ENCODE measurements around the gene NSMF. TPM values are rescaled to one million over a fixed set of nuclear protein-coding genes. Genes with fewer than 3 reads are reported as not detected.

The NSMF gene
- total and polyA plus RNA-seq, 2 donors (not counting 3 experiments of a cell fraction or from before 2014, with no cell fraction given) = 43.3 to 53.7 TPM

- POLR2A ChIA-PET = no interaction called here
- no TSS peak for BruUV-seq (replicated peaks)
- TF ChIP-seq CTCF (IDR thresholded peaks at IDR 0.05; ENCODE audit: extremely low read depth in 1 of 2, insufficient read depth in 1 of 2, low read depth in 1 of 2, low read length in 2 of 2) (no peak), JUN (IDR thresholded peaks at IDR 0.05; ENCODE audit: borderline replicate concordance, insufficient read depth, insufficient read length, low read depth) (no peak), FOS (IDR thresholded peaks at IDR 0.05; ENCODE audit: borderline replicate concordance, insufficient read depth, low read length) (no peak), GATA2 (IDR thresholded peaks at IDR 0.05; ENCODE audit: insufficient read depth, insufficient read length, low read depth, low read length) (no peak), POLR2A (IDR thresholded peaks at IDR 0.05; ENCODE audit: low read depth, low read length) (no peak)
Measured at GRCh38 chr9:137397675-137398423, 61.3 kb downstream of the NSMF start.

More at GRCh38 chr9:137397675-137398423, 61.3 kb downstream of the NSMF start:
- Histone ChIP-seq H3K9me1 (replicated peaks; ENCODE audit: control insufficient read depth, extremely low read depth, insufficient read depth, low read length) (no peaks in the 10 kb centered on the region), H3K4me2 (ENCODE audit: insufficient read depth, low read length) (no peak overlapping the region), H3K9me3 (replicated peaks; ENCODE audit: control insufficient read depth, insufficient read depth, low read length) (no peaks in the 10 kb centered on the region), H3K9ac (replicated peaks; ENCODE audit: extremely low read depth, insufficient read depth, low read length) (no peak overlapping the region), H3K27me3 (ENCODE audit: control insufficient read depth in 2 of 2, insufficient read depth in 2 of 2, low read length in 2 of 2) (no peaks in the 10 kb centered on the region), H3K27ac (ENCODE audit: insufficient read depth, low read depth, low read length) (no peak overlapping the region), H3K36me3 (ENCODE audit: control insufficient read depth in 2 of 2, extremely low read depth in 1 of 2, insufficient read depth in 2 of 2, low read length in 2 of 2) (peaks cover 0 to 2% of the 10 kb centered on the region in 2 experiments), H4K20me1 (replicated peaks; ENCODE audit: control insufficient read depth, extremely low read depth, insufficient read depth, low read length) (no peaks in the 10 kb centered on the region), H3K79me2 (ENCODE audit: control insufficient read depth, insufficient read depth, low read length) (no peaks in the 10 kb centered on the region), H3K4me1 (ENCODE audit: control insufficient read depth, extremely low read depth, insufficient read depth, low read length) (no peaks in the 10 kb centered on the region), H2AFZ (ENCODE audit: low read depth, low read length) (no peak overlapping the region), H3K4me3 (replicated peaks in 1 of 3; ENCODE audit: insufficient read depth in 1 of 3, low read depth in 1 of 3, low read length in 3 of 3) (no peak overlapping the region)
- FAIRE-seq (no peak), DNase-seq (ENCODE audit: low read depth, low spot score) (no peak)
- intact Hi-C loops (cut with micrococcal nuclease) = no loop called here
- dilution Hi-C loops (cut with MboI; ENCODE audit: extremely low pct_ligation_motif_present, low sequenced_read_pairs) = no loop called here
- CTCF ChIA-PET = no interaction called here

Small RNAs within 50 kb of the gene (microRNA-seq; reads per million reads assigned to microRNA genes)
- gene MIR7114 (ENCODE audit: borderline number of aligned reads, borderline replicate concordance) = 1.2 reads per million

Other genes starting within 250 kb of the NSMF start
- 3.8 and 4.8 TPM in 2 replicates for gene RNF208, start 237.1 kb downstream of the NSMF start, total RNA-seq
- gene RNF208, start 237.1 kb downstream of the NSMF start, polyA plus RNA-seq = 1.3 and 1.7 TPM in 2 replicates
- 0.44 and 0.92 TPM in 2 replicates for gene CYSRT1, start 234.2 kb downstream of the NSMF start, total RNA-seq
- gene CYSRT1, start 234.2 kb downstream of the NSMF start, polyA plus RNA-seq = 1.1 and 1.6 TPM in 2 replicates
- gene RNF224, start 231.8 kb downstream of the NSMF start, total RNA-seq = not detected in 2 replicates
- gene RNF224, start 231.8 kb downstream of the NSMF start, polyA plus RNA-seq = not detected in 2 replicates
- gene SLC34A3, start 228.4 kb downstream of the NSMF start, total RNA-seq = not detected in 2 replicates
- gene SLC34A3, start 228.4 kb downstream of the NSMF start, polyA plus RNA-seq = not detected in 2 replicates
- gene TUBB4B, start 218.0 kb downstream of the NSMF start, total RNA-seq = 546 and 558 TPM in 2 replicates
- 418 and 439 TPM in 2 replicates for gene TUBB4B, start 218.0 kb downstream of the NSMF start, polyA plus RNA-seq
- not detected in 2 replicates for gene STPG3, start 208.0 kb downstream of the NSMF start, total RNA-seq
- not detected in 2 replicates for gene STPG3, start 208.0 kb downstream of the NSMF start, polyA plus RNA-seq
- 70.2 and 76.1 TPM in 2 replicates for gene NELFB, start 204.0 kb downstream of the NSMF start, total RNA-seq
- gene NELFB, start 204.0 kb downstream of the NSMF start, polyA plus RNA-seq = 61.8 and 62.3 TPM in 2 replicates
- gene TOR4A, start 181.6 kb downstream of the NSMF start, total RNA-seq = 46.4 and 48.0 TPM in 2 replicates
- gene TOR4A, start 181.6 kb downstream of the NSMF start, polyA plus RNA-seq = 32.4 and 45.7 TPM in 2 replicates
- gene NRARP, start 157.1 kb downstream of the NSMF start, total RNA-seq = 50.0 and 61.0 TPM in 2 replicates
- gene NRARP, start 157.1 kb downstream of the NSMF start, polyA plus RNA-seq = 54.0 and 72.9 TPM in 2 replicates
- gene EXD3, start 36.2 kb downstream of the NSMF start, total RNA-seq = 26.6 and 30.3 TPM in 2 replicates
- gene EXD3, start 36.2 kb downstream of the NSMF start, polyA plus RNA-seq = 17.7 and 24.7 TPM in 2 replicates
- gene NOXA1, start 35.9 kb downstream of the NSMF start, total RNA-seq = 0.91 and 1.3 TPM in 2 replicates
- 0.40 and 0.51 TPM in 2 replicates for gene NOXA1, start 35.9 kb downstream of the NSMF start, polyA plus RNA-seq
- 0.42 and 0.51 TPM in 2 replicates for gene ENTPD8, start 18.0 kb downstream of the NSMF start, total RNA-seq
- 0.44 and 0.45 TPM in 2 replicates for gene ENTPD8, start 18.0 kb downstream of the NSMF start, polyA plus RNA-seq
- 1.9 TPM in 2 replicates for gene PNPLA7, start 91.1 kb upstream of the NSMF start, total RNA-seq
- gene PNPLA7, start 91.1 kb upstream of the NSMF start, polyA plus RNA-seq = 1.0 and 1.2 TPM in 2 replicates
- gene MRPL41, start 92.5 kb upstream of the NSMF start, total RNA-seq = 50.7 and 53.3 TPM in 2 replicates
- 50.4 and 90.1 TPM in 2 replicates for gene MRPL41, start 92.5 kb upstream of the NSMF start, polyA plus RNA-seq
- gene DPH7, start 119.6 kb upstream of the NSMF start, total RNA-seq = 43.2 TPM in 2 replicates
- gene DPH7, start 119.6 kb upstream of the NSMF start, polyA plus RNA-seq = 40.8 and 41.8 TPM in 2 replicates
- gene ZMYND19, start 131.2 kb upstream of the NSMF start, total RNA-seq = 32.6 and 35.4 TPM in 2 replicates
- 22.3 and 22.8 TPM in 2 replicates for gene ZMYND19, start 131.2 kb upstream of the NSMF start, polyA plus RNA-seq
- gene ARRDC1, start 146.4 kb upstream of the NSMF start, total RNA-seq = 21.5 and 22.5 TPM in 2 replicates
- gene ARRDC1, start 146.4 kb upstream of the NSMF start, polyA plus RNA-seq = 51.0 and 64.3 TPM in 2 replicates
- 103 and 104 TPM in 2 replicates for gene EHMT1, start 159.7 kb upstream of the NSMF start, total RNA-seq
- 48.2 and 56.1 TPM in 2 replicates for gene EHMT1, start 159.7 kb upstream of the NSMF start, polyA plus RNA-seq